GM03348 (cell line): ENCODE measurements around the gene MRAP2.
"Not testable (repeated sequence)": the region's sequence is repeated elsewhere in the genome, so short reads cannot be mapped to it uniquely, and the experiment has no call there.

Experiments used
- DNase-seq: peaks from one replicate; pipeline ENCODE4 v3.0.0; 2012; ENCODE audit warnings: low spot score

MRAP2 gene

GRCh38 chr6:84032000-84032399, 1.6 kb upstream of the MRAP2 start:
- not testable (repeated sequence) for DNase-seq

DNA sequence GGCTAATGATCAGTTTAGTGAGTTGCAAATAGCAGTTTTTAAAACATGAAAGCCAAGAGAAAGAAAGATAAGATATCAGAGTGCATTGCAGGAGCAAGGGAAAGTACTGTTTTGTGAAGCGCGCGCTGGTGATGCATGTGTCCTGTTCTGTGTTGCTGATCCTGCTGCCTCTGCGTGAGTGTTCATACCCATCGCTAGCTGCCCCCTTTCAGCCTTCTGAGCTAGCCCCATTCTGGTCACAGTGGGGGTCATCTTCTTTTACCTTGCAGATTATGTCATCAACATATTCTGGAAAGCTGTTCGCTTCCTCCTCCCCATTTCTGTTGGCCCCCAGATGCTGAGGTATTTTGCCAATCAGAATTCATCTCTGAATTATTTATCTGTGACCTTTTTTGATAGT, 1.9 kb downstream of the MRAP2 start:
- DNase-seq = no peak

GRCh38 chr6:84037425-84038089, 4.0 kb downstream of the MRAP2 start:
- DNase-seq = no peak

DNA sequence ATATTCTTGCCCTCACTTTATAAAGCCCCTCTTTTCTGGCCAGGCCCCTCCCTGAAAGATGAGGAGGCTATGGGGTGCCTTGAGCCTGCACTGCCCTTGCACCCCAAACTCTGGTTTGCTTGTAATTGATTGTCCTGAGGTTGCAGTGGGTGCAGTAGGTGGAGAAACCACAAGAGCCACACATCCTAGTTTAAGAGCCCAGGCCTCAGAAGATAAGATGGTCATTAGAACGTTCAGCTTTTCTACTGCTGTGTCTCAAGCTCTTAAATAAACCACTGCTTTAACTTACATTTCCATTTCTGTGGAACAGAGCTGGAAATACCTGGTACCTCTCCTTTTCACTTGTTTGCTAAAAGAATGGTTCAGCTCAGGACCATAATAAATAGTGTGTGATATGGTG, 9.0 kb downstream of the MRAP2 start:
- DNase-seq = no peak

GRCh38 chr6:84043555-84043954, 10.0 kb downstream of the MRAP2 start:
- DNase-seq = no peak

GRCh38 chr6:84046755-84047154, 13.2 kb downstream of the MRAP2 start:
- no peak for DNase-seq

DNA sequence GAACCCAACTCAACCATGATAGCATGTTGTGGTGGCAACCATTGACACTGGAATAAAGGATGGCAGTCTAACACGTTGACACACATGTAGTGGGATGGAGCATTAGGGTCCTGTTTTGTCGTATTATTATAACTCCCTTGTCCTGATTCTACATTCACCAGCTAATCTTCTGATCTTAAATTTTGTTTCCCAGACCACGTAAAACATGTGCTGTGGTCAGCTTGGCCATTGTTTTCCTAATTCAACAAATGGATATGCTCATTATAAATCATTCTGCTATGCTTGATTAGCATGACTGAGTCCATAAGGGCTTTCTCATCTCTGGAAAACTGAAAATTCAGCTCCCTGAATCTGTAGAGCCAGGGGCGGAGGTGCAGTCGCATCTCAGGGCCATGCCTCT, 15.0 kb downstream of the MRAP2 start:
- DNase-seq = no peak

- DNase-seq = no peak
These were observed 16.8 kb downstream of the MRAP2 start for GRCh38 chr6:84050408-84050807.

GRCh38 chr6:84052204-84052882, 18.8 kb downstream of the MRAP2 start:
- DNase-seq = peak; percentile 87

DNA sequence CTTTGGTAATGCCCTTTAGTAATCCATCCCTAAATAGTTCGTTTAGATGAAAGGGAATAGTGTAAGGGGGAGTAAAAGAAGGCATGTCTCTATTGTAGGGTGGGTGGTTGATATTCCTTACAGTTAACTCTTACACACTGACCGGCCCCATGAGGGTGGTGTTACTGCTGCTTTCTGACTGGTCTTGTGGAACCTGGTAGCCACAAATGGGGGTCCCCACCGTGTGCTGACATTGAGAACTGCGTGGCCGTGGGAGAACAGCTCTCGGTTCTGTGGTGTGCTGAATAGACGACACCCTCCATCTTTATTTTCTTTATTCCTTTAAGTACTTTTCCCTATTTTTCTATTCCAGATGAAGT, 19.3 kb downstream of the MRAP2 start:
- DNase-seq = no peak

GRCh38 chr6:84055647-84056046, 22.1 kb downstream of the MRAP2 start:
- DNase-seq = no peak

DNA sequence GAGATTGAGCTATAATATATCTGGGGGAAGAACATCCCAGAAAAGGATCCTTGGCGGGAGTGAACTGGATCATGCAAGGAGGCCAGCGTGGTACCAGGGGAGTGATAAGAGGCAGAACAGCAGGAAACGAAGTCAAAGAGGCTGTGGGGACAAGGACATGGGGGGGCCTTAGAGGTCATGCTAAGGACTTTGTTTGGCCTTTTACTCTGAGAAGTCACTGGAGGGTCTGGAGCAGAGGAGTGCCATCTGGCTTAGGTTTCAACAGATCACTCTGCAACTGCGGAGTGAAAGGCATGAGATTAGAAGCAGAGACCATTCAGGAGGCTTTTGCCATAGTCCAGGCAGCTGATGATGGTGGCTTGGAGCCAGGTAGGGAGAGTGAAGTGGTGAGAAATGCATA, 24.3 kb downstream of the MRAP2 start:
- DNase-seq = no peak

DNA sequence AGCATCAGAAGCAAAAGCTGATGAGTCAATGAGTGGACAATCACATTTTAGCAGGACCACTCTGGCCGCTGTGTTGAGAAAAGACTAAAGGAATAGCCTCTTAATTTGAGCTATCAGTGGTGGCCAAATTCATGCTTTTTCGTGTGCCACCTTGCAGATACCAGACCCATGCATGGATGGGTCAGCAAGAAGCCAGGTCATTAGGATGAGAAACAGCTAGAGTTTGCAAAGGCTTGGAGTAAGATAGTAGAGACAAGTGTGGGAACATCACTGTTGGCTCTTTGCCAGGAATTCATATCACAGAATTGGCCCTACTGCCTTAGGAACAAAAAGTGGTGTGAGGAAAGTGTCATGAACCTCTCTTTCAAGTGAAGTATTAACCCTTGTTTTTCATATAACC, 25.5 kb downstream of the MRAP2 start:
- DNase-seq = no peak

GRCh38 chr6:84061174-84061573, 27.6 kb downstream of the MRAP2 start:
- peak; percentile 35 for DNase-seq

GRCh38 chr6:84061613-84062398, 28.2 kb downstream of the MRAP2 start:
- no peak for DNase-seq

- no peak for DNase-seq
These were observed 29.1 kb downstream of the MRAP2 start for GRCh38 chr6:84062519-84063154.

GRCh38 chr6:84065693-84066290, 32.2 kb downstream of the MRAP2 start:
- DNase-seq = peak; percentile 19

DNA sequence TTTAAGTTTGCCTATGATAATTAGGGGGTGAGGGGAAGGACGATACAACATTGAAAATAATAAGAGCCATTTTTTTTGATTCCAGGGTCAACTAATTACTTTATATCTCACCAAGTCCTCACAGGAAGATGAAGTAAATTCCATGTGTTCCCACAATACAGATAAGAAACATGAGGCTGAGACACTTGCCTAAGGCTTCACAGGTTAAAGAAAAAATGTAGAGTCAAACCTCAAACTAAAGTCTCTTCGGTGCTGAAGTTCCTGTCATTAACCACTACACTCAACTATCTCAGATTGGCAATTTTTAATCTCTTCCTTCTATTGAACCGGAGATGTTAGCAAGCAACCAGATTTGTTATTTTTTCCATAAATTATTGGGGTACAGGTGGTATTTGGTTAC, 33.0 kb downstream of the MRAP2 start:
- no peak for DNase-seq

DNA sequence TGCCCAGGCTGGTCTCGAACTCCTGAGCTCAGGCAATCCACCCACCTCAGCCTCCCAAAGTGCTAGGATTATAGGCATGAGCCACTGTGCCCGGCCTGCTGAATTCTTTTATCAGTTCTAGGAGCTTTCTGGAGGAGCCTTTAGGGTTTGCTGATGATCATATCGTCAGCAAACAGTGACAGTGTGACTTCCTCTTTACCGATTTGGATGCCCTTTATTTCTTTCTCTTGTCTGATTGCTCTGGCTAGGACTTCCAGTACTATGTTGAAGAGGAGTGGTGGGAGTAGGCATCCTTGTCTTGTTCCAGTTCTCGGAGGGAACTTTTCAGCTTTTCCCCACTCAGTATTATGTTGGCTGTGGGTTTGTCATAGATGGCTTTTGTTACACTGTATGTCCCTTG, 35.3 kb downstream of the MRAP2 start:
- not testable (repeated sequence) for DNase-seq

GRCh38 chr6:84072442-84072997, 38.9 kb downstream of the MRAP2 start:
- no peak for DNase-seq

- peak; percentile 20 for DNase-seq
These were observed 41.6 kb downstream of the MRAP2 start for GRCh38 chr6:84074988-84075781.
